GM12878 (cell line): ENCODE data around the gene DNAJC4. TPM values are rescaled to one million over a fixed set of nuclear protein-coding genes. Genes with fewer than 3 reads are reported as not detected.

Experiments
- ATAC-seq: fragments of 200-7000 bp; cut with Tn5 transposase; 3 replicates; pipeline ENCODE4 v1.9.1; 2020; ENCODE audit warnings: mild to moderate bottlenecking, moderate library complexity
- BruUV-seq: library from RNA; stranded (reverse); fragments of 400-500 nt; replicated peaks from 2 replicates; lab custom pipeline; 2021; lab: Mats Ljungman, UMichigan
- CTCF ChIA-PET: fragments of 300-600 bp; sonication (Branson Sonifier 250); formaldehyde crosslinking; extraction: SDS; loops from one replicate; lab custom pipeline; 2021; ENCODE audit warnings: inconsistent platforms; lab: Yijun Ruan, JAX
- POLR2A ChIA-PET: fragments of 350-600 bp; formaldehyde crosslinking; extraction: SDS; loops from one replicate; lab custom pipeline; 2021; ENCODE audit warnings: inconsistent platforms; lab: Charles Lee
- RAD21 ChIA-PET: fragments of 300-600 bp; sonication (Branson Sonifier 250); formaldehyde crosslinking; loops from one replicate; lab custom pipeline; 2023; ENCODE audit warnings: antibody characterized with exemption; ENCODE audit not compliant: unreplicated experiment; lab: Charles Lee
- SMC1A ChIA-PET: fragments of 300-600 bp; sonication (Branson Sonifier 250); formaldehyde crosslinking; loops from one replicate; lab custom pipeline; 2023; ENCODE audit not compliant: unreplicated experiment, uncharacterized antibody; lab: Charles Lee
- DNase-seq: peaks from one replicate; pipeline ENCODE4 v3.0.0-alpha.2; 2011; ENCODE audit warnings: low read depth, low spot score
- FAIRE-seq: peaks from 3 replicates; lab custom pipeline; 2011; peaks lifted over from hg19 to GRCh38; lab: Jason Lieb, UNC
- H2AFZ ChIP-seq: 2 replicates; pipeline ENCODE4 v1.6.0; 2011; ENCODE audit warnings: low read depth, low read length, control low read depth; ENCODE audit not compliant: control insufficient read depth
- H3K27ac ChIP-seq: 2 replicates; pipeline ENCODE4 v1.5.1; 2011; ENCODE audit warnings: control low read depth; ENCODE audit not compliant: control insufficient read depth, insufficient read depth
- H3K27me3 ChIP-seq, 2 experiments: replicated peaks in 1 of 2; 2 replicates each; pipeline versions ENCODE4 v1.6.0 to v1.6.1; 2011; ENCODE audit warnings: low read length in 1 of 2; ENCODE audit not compliant: control insufficient read depth in 2 of 2, insufficient read depth in 2 of 2
- H3K36me3 ChIP-seq, 2 experiments: 2 replicates each; pipeline ENCODE4 v1.5.1; 2011; ENCODE audit warnings: low read length in 1 of 2; ENCODE audit not compliant: control insufficient read depth in 2 of 2, insufficient read depth in 2 of 2
- H3K4me1 ChIP-seq: 2 replicates; pipeline ENCODE4 v1.6.1; 2011; ENCODE audit warnings: mild to moderate bottlenecking, low read length, moderate library complexity, mixed read lengths; ENCODE audit not compliant: control insufficient read depth, insufficient read depth
- H3K4me2 ChIP-seq: 2 replicates; pipeline ENCODE4 v1.6.0; 2011; ENCODE audit warnings: control low read depth; ENCODE audit not compliant: control insufficient read depth, insufficient read depth
- H3K4me3 ChIP-seq: fragments of 200-600 bp; sonication (generic); 2 replicates; pipeline ENCODE4 v1.5.1; 2016
- H3K79me2 ChIP-seq: 2 replicates; pipeline ENCODE4 v1.6.0; 2011; ENCODE audit warnings: low read length; ENCODE audit not compliant: control insufficient read depth, insufficient read depth
- H3K9ac ChIP-seq: 2 replicates; pipeline ENCODE4 v1.8.0; 2011; ENCODE audit warnings: low read length, control low read depth, mixed read lengths; ENCODE audit not compliant: control insufficient read depth, insufficient read depth
- H3K9me3 ChIP-seq: replicated peaks from 3 replicates; pipeline ENCODE4 v1.5.1; 2011; ENCODE audit warnings: mild to moderate bottlenecking, low read length; ENCODE audit not compliant: control insufficient read depth, insufficient read depth
- H4K20me1 ChIP-seq: 2 replicates; pipeline ENCODE4 v1.6.0; 2011; ENCODE audit not compliant: control insufficient read depth, insufficient read depth
- ATF3 ChIP-seq: IDR thresholded peaks from 2 replicates; pipeline ENCODE4 v1.6.1; 2011; ENCODE audit warnings: low read depth, mild to moderate bottlenecking, low read length, moderate library complexity, borderline replicate concordance; ENCODE audit errors: extremely low read depth
- E2F4 ChIP-seq: IDR thresholded peaks from 2 replicates; pipeline ENCODE4 v1.6.1; 2012; ENCODE audit warnings: low read depth, low read length, improper control_type of control experiment
- JUNB ChIP-seq: IDR thresholded peaks from 2 replicates; pipeline ENCODE4 v1.6.1; 2016; ENCODE audit warnings: antibody characterized with exemption, mild to moderate bottlenecking
- MYB ChIP-seq: fragments of 150-350 bp; IDR thresholded peaks from 2 replicates; pipeline ENCODE4 v1.6.1; 2014; ENCODE audit warnings: mild to moderate bottlenecking, low read depth, low read length, borderline replicate concordance
- POLR2AphosphoS2 ChIP-seq: IDR thresholded peaks from 2 replicates; pipeline ENCODE4 v1.6.1; 2011; ENCODE audit warnings: low read depth, mild to moderate bottlenecking, low read length, improper control_type of control experiment, moderate library complexity
- RAD21 ChIP-seq: IDR thresholded peaks from 2 replicates; pipeline ENCODE4 v1.6.1; 2011; ENCODE audit warnings: mild to moderate bottlenecking, low read depth, low read length, moderate library complexity; ENCODE audit not compliant: insufficient read depth
- RCOR1 ChIP-seq: conservative IDR thresholded peaks from 2 replicates; pipeline ENCODE4 v1.6.1; 2012; ENCODE audit warnings: low read depth, low read length, improper control_type of control experiment
- SIX5 ChIP-seq: IDR thresholded peaks from 2 replicates; pipeline ENCODE4 v1.6.1; 2011; ENCODE audit warnings: mild to moderate bottlenecking, low read depth, low read length, moderate library complexity; ENCODE audit not compliant: severe bottlenecking
- SPI1 ChIP-seq: IDR thresholded peaks from 2 replicates; pipeline ENCODE4 v1.6.1; 2011; ENCODE audit warnings: low read depth, mild to moderate bottlenecking, low read length, moderate library complexity, borderline replicate concordance; ENCODE audit not compliant: insufficient read depth
- STAT3 ChIP-seq: IDR thresholded peaks from 2 replicates; pipeline ENCODE4 v1.6.1; 2011; ENCODE audit warnings: low read depth, low read length, improper control_type of control experiment
- ZNF217 ChIP-seq: fragments of 450-650 bp; IDR thresholded peaks from 2 replicates; pipeline ENCODE4 v1.6.1; 2017; ENCODE audit warnings: antibody characterized with exemption, mild to moderate bottlenecking
- ZNF274 ChIP-seq: IDR thresholded peaks from one replicate; pipeline ENCODE4 v1.8.0; 2011; ENCODE audit not compliant: insufficient read length, insufficient read depth
- WGBS: methylation state at CpG from one replicate; pipeline ENCODE4 v1.1.6; 2016; ENCODE audit warnings: low lambda C conversion rate; ENCODE audit not compliant: insufficient replicate concordance, insufficient coverage; ENCODE audit errors: missing lambda C conversion rate; 5-methylcytosine and 5-hydroxymethylcytosine counted together
- in situ Hi-C: fragments of 300-500 bp; cut with MboI; formaldehyde crosslinking; loops from 9 replicates; pipeline ENCODE4 v1.14.3; 2018; ENCODE audit warnings: mixed read lengths
- intact Hi-C: fragments of 100-400 bp; cut with micrococcal nuclease; formaldehyde crosslinking; loops from one replicate; pipeline ENCODE4 v1.14.2; 2022; ENCODE audit not compliant: unreplicated experiment
- polyA plus RNA-seq, 11 experiments: library from polyadenylated mRNA; depleted of rRNA in 4 of 11; unstranded in 6 of 11; stranded (reverse) in 5 of 11; fragments of >200 nt; fragmentation: Nextera tagmentation in 4 of 11; fragmentation: Illumina TruSeq in 1 of 11; extraction: Ambion mirVana in 4 of 11; extraction: Trizol in 1 of 11; gene quantifications; 1 replicate in 1 of 11; 2 replicates in 10 of 11; pipeline versions ENCODE4 v1.2.1 to v1.2.3, GENCODE V29; 2011 to 2016; ENCODE audit warnings: inconsistent platforms in 2 of 11, missing spikeins in 2 of 11, low read depth in 1 of 11
- total RNA-seq, 4 experiments: library from RNA; depleted of rRNA in 3 of 4; stranded (reverse); fragments of >200 nt in 3 of 4; fragmentation: Illumina TruSeq in 1 of 4; extraction: Trizol in 1 of 4; gene quantifications; 2 replicates each; pipeline versions ENCODE4 v1.2.1 to v1.2.3, GENCODE V29; 2013 to 2021
- TF ChIP-seq, protein P1 (sequence below): IDR thresholded peaks from 2 replicates; pipeline ENCODE4 v1.6.1; 2011; ENCODE audit warnings: low read depth, low read length, improper control_type of control experiment, borderline replicate concordance

DNAJC4 gene
- total and polyA plus RNA-seq, 10 of the 15 experiments (the other 5 are each of a cell fraction or from before 2014, with no cell fraction given) = 3.7 to 64.9 (median 30.1) TPM

- H3K4me2 ChIP-seq = no peak overlapping the region
- 86% methylated on average over 16 of the region's 16 CpGs for WGBS
- in situ Hi-C loops (loop anchor here (5.0 kb wide), 1 partner anchor 98 kb away; the partner anchor contains the start of gene CATSPERZ), intact Hi-C loops (loop anchor here (1.0 to 2.0 kb wide), 3 partner anchors 17 to 100 kb away; partner anchors contain the start of genes FKBP2 and STIP1)
- FAIRE-seq = no peak
- ChIA-PET SMC1A (interaction anchor here (0.6 to 5.5 kb wide), 19 partner anchors 8 to 151 kb away, joined by 3 to 98 read pairs (median 5); partner anchors contain the start of genes CATSPERZ, ESRRA, FKBP2 and NUDT22), RAD21 (interaction anchor here (1.0 to 6.6 kb wide), 18 partner anchors 10 to 156 kb away, joined by 3 to 125 read pairs (median 8); partner anchors contain the start of genes BAD, CATSPERZ, DNAJC4 and ESRRA), POLR2A (interaction anchor here (0.6 to 5.8 kb wide), 12 partner anchors 12 to 113 kb away, joined by 3 to 85 read pairs (median 23); partner anchors contain the start of genes CATSPERZ, ESRRA, FKBP2 and NUDT22), CTCF (interaction anchor here (0.6 to 9.7 kb wide), 25 partner anchors 9 to 367 kb away, joined by 3 to 238 read pairs (median 5); partner anchors contain the start of genes BAD, CATSPERZ, DNAJC4 and ESRRA)
- ATAC-seq = no peak
- no peak overlapping the region for H3K27ac ChIP-seq
- no peak overlapping the region for H2AFZ ChIP-seq
- H3K9ac ChIP-seq = no peak overlapping the region
- no peak for DNase-seq
- peaks cover 26% of the 10 kb centered on the region for H3K4me1 ChIP-seq
- no peaks in the 10 kb centered on the region for H4K20me1 ChIP-seq
- H3K79me2 ChIP-seq = peaks cover 37% of the 10 kb centered on the region
- H3K27me3 ChIP-seq = no peaks in the 10 kb centered on the region
- BruUV-seq = TSS peak; percentile 28
- no peak overlapping the region for H3K4me3 ChIP-seq
- no peaks in the 10 kb centered on the region for H3K9me3 ChIP-seq
- TF ChIP-seq E2F4 (no peak), SIX5 (no peak), POLR2AphosphoS2 (no peak), ZNF274 (no peak), RCOR1 (no peak), STAT3 (no peak), MYB (no peak), ZNF217 (no peak), ATF3 (no peak), JUNB (no peak), RAD21 (no peak), SPI1 (no peak)
- TF ChIP-seq, protein P1, sequence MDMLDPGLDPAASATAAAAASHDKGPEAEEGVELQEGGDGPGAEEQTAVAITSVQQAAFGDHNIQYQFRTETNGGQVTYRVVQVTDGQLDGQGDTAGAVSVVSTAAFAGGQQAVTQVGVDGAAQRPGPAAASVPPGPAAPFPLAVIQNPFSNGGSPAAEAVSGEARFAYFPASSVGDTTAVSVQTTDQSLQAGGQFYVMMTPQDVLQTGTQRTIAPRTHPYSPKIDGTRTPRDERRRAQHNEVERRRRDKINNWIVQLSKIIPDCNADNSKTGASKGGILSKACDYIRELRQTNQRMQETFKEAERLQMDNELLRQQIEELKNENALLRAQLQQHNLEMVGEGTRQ = no peak
- peaks cover 31 to 33% of the 10 kb centered on the region in 2 experiments for H3K36me3 ChIP-seq
Observed at GRCh38 chr11:64204080-64204440, 26.3 kb upstream of the DNAJC4 start.
